GM12872 (cell line): ENCODE data around the gene ECEL1.

ENCODE experiments used
- CTCF ChIP-seq: IDR thresholded peaks from 3 replicates; pipeline ENCODE4 v1.5.1; 2011; ENCODE audit warnings: low read depth, mild to moderate bottlenecking, low read length, moderate library complexity; ENCODE audit not compliant: insufficient read depth

Gene ECEL1

GRCh38 chr2:232523682-232524597 lies 36.3 kb upstream of the ECEL1 start:
- peak; percentile 26; the same call in 1 of the 3 replicates for TF ChIP-seq CTCF

GRCh38 chr2:232523402-232523681 lies 35.7 kb upstream of the ECEL1 start:
- TF ChIP-seq CTCF: no peak

DNA sequence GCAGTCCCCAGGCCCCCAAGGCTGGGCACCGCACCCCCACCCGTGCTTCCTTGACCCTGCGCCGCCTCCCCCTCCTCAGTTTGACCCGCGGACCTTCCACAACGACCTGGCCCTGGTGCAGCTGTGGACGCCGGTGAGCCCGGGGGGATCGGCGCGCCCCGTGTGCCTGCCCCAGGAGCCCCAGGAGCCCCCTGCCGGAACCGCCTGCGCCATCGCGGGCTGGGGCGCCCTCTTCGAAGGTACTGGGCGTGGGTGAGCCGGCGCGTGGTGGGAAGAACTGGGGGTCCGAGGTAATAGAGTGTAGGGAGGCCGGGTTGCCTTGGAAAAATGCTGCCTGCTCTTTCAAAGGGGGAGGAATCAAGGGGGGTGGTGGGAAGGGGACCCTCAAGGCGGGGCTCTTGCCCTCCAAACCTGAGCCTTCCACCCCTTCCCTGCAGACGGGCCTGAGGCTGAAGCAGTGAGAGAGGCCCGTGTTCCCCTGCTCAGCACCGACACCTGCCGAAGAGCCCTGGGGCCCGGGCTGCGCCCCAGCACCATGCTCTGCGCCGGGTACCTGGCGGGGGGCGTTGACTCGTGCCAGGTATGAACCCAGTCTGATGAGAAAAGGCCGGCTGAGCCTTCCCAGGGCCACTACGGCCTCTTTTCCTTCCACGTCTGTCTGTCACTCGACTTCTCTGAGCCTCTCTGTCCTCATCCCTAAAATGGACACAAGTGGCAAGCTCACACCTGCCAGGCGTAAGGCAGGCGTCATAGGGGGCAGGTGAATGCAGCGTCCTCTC lies 35.2 kb upstream of the ECEL1 start:
- no peak for TF ChIP-seq CTCF

DNA sequence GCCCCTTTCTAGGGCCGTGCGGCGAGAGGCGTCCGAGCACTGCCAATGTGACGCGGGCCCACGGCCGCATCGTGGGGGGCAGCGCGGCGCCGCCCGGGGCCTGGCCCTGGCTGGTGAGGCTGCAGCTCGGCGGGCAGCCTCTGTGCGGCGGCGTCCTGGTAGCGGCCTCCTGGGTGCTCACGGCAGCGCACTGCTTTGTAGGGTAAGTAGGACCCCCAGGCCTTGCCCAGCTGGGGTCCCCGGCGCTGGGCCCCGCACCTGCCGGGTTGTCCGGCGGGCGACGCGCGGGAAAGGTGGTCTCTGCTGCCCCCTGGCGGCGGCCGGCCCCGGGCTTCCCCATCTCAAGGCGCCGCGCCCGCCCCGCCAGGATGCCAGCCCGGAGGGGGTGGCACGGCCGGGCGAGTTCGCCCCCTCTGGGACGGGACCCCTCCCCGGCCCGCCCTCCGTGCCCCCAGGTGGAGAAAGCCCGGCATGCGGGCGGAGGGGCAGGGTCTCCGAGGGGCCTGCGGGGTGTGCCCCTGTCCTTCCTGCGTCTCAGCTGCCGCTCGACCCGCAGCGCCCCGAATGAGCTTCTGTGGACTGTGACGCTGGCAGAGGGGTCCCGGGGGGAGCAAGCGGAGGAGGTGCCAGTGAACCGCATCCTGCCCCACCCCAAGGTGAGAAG lies 34.5 kb upstream of the ECEL1 start:
- peak; percentile 63; the same call in 2 of the 3 replicates for TF ChIP-seq CTCF

- no peak for TF ChIP-seq CTCF
Observed at GRCh38 chr2:232521098-232521497, 33.5 kb upstream of the ECEL1 start.

DNA sequence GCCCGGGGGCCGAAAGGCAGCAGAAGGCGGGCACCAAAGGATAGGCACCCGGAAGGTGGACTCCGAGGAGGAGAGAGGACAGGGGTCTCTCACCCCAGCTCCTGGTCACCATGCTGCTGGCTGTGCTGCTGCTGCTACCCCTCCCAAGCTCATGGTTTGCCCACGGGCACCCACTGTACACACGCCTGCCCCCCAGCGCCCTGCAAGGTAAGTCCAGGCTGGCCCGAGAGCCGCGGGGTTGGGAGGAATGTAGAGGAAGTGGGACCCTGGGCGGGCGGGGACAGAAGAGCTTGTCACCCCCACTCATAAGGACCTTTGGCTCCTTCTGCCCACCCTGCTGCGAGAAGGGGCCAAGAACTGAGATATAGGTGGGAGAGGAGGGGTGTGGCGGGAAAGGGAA lies 32.9 kb upstream of the ECEL1 start:
- no peak for TF ChIP-seq CTCF
